ENCODE results near the gene PLCB4.

- TF ChIP-seq ZNF324 (tag by site-specific recombination; IDR thresholded peaks at IDR 0.05) (no peak), ZNF416 (tag by site-specific recombination; IDR thresholded peaks at IDR 0.05) (no peak), CTCF (tag by site-specific recombination; IDR thresholded peaks at IDR 0.05) (no peak), ZNF202 (tag by site-specific recombination; IDR thresholded peaks at IDR 0.05; ENCODE audit: borderline replicate concordance) (no peak), KLF17 (tag by site-specific recombination; IDR thresholded peaks at IDR 0.05) (no peak), GLIS1 (tag by site-specific recombination; IDR thresholded peaks at IDR 0.05) (no peak), ZBTB10 (tag by site-specific recombination; IDR thresholded peaks at IDR 0.05) (no peak), ZNF449 (tag by site-specific recombination; IDR thresholded peaks at IDR 0.05) (no peak), ZNF184 (tag by site-specific recombination; IDR thresholded peaks at IDR 0.05) (no peak), ZNF426 (tag by site-specific recombination; IDR thresholded peaks at IDR 0.05) (no peak), ZNF155 (tag by site-specific recombination; IDR thresholded peaks at IDR 0.05) (no peak), ZNF114 (tag by site-specific recombination; IDR thresholded peaks at IDR 0.05) (no peak), REST (tag by site-specific recombination; IDR thresholded peaks at IDR 0.05) (no peak)
These were observed 438.1 kb downstream of the PLCB4 start for GRCh38 chr20:9506964-9507369.

Data from HEK293 (cell line).